ENCODE measurements around the gene RAD51C. TPM values are rescaled to one million over a fixed set of nuclear protein-coding genes. Genes with fewer than 3 reads are reported as not detected.
A peak's percentile ranks its signal among the peaks of the same experiment; 100 is the strongest.
"Not testable (repeated sequence)": the region's sequence is repeated elsewhere in the genome, so short reads cannot be mapped to it uniquely, and the experiment has no call there.

Gene RAD51C
- total RNA-seq, 1 experiment from 2014 or later, result 51.3 TPM

GRCh38 chr17:58703137-58703915, 10.9 kb downstream of the RAD51C start:
- peaks cover 12% of the 10 kb centered on the region for H3K36me3 ChIP-seq
- DNase-seq, result no peak

GRCh38 chr17:58703916-58704286, 11.5 kb downstream of the RAD51C start:
- H3K36me3 ChIP-seq, result peaks cover 12% of the 10 kb centered on the region
- no peaks in the 10 kb centered on the region for H3K9me3 ChIP-seq
- H3K27me3 ChIP-seq, result no peaks in the 10 kb centered on the region; the same call in 1 of the 2 replicates
- DNase-seq, result no peak
- H3K4me3 ChIP-seq, result no peak overlapping the region

More at GRCh38 chr17:58703137-58703915, 10.9 kb downstream of the RAD51C start:
- H3K4me3 ChIP-seq, result no peak overlapping the region
- no peaks in the 10 kb centered on the region; the same call in 1 of the 2 replicates for H3K27me3 ChIP-seq
- H3K9me3 ChIP-seq, result no peaks in the 10 kb centered on the region

GRCh38 chr17:58706351-58707140, 14.1 kb downstream of the RAD51C start:
- H3K27me3 ChIP-seq, result no peaks in the 10 kb centered on the region; the same call in 1 of the 2 replicates
- DNase-seq, result no peak

GRCh38 chr17:58710948-58711552, 18.6 kb downstream of the RAD51C start:
- H3K27me3 ChIP-seq, result no peaks in the 10 kb centered on the region; the same call in 1 of the 2 replicates
- no peak overlapping the region for H3K4me3 ChIP-seq
- peaks cover 15% of the 10 kb centered on the region for H3K36me3 ChIP-seq
- DNase-seq, result no peak
- H3K9me3 ChIP-seq, result no peaks in the 10 kb centered on the region

More at GRCh38 chr17:58706351-58707140, 14.1 kb downstream of the RAD51C start:
- no peaks in the 10 kb centered on the region for H3K9me3 ChIP-seq
- peaks cover 12% of the 10 kb centered on the region for H3K36me3 ChIP-seq
- no peak overlapping the region for H3K4me3 ChIP-seq

- Histone ChIP-seq H3K27me3 (no peaks in the 10 kb centered on the region), H3K4me3 (no peak overlapping the region), H3K9me3 (no peaks in the 10 kb centered on the region), H3K36me3 (peaks cover 16% of the 10 kb centered on the region)
- DNase-seq, result no peak
Observed at GRCh38 chr17:58722274-58722673, 29.9 kb downstream of the RAD51C start.

- Histone ChIP-seq H3K36me3 (peaks cover 14% of the 10 kb centered on the region), H3K4me3 (no peak overlapping the region), H3K27me3 (no peaks in the 10 kb centered on the region), H3K9me3 (no peaks in the 10 kb centered on the region)
- no peak for DNase-seq
Observed at GRCh38 chr17:58722696-58723095, 30.3 kb downstream of the RAD51C start.

- no peak for DNase-seq
- Histone ChIP-seq H3K4me3 (no peak overlapping the region), H3K27me3 (no peaks in the 10 kb centered on the region), H3K36me3 (no peaks in the 10 kb centered on the region; the same call in 1 of the 2 replicates), H3K9me3 (no peaks in the 10 kb centered on the region)
Observed at GRCh38 chr17:58728798-58729197, 36.4 kb downstream of the RAD51C start.

GRCh38 chr17:58730937-58731336, 38.5 kb downstream of the RAD51C start:
- Histone ChIP-seq H3K27me3 (no peaks in the 10 kb centered on the region), H3K36me3 (no peaks in the 10 kb centered on the region; the same call in 1 of the 2 replicates), H3K9me3 (no peaks in the 10 kb centered on the region), H3K4me3 (no peak overlapping the region)
- DNase-seq, result no peak

- no peaks in the 10 kb centered on the region for H3K9me3 ChIP-seq
- no peak for DNase-seq
- H3K4me3 ChIP-seq, result no peak overlapping the region
- no peaks in the 10 kb centered on the region for H3K27me3 ChIP-seq
- no peaks in the 10 kb centered on the region for H3K36me3 ChIP-seq
Observed at GRCh38 chr17:58734040-58734439, 41.6 kb downstream of the RAD51C start.

- no peak overlapping the region for H3K4me3 ChIP-seq
- H3K36me3 ChIP-seq, result no peaks in the 10 kb centered on the region
- no peaks in the 10 kb centered on the region for H3K9me3 ChIP-seq
- DNase-seq, result no peak
- no peaks in the 10 kb centered on the region for H3K27me3 ChIP-seq
Observed at GRCh38 chr17:58734811-58735210, 42.4 kb downstream of the RAD51C start.

GRCh38 chr17:58741121-58741625, 48.8 kb downstream of the RAD51C start:
- no peak for DNase-seq

GRCh38 chr17:58747674-58748073, 55.3 kb downstream of the RAD51C start:
- no peaks in the 10 kb centered on the region for H3K27me3 ChIP-seq
- DNase-seq, result no peak
- H3K9me3 ChIP-seq, result no peaks in the 10 kb centered on the region
- H3K36me3 ChIP-seq, result no peaks in the 10 kb centered on the region
- no peak overlapping the region for H3K4me3 ChIP-seq

More at GRCh38 chr17:58741121-58741625, 48.8 kb downstream of the RAD51C start:
- H3K36me3 ChIP-seq, result no peaks in the 10 kb centered on the region
- no peak overlapping the region for H3K4me3 ChIP-seq
- no peaks in the 10 kb centered on the region for H3K27me3 ChIP-seq
- H3K9me3 ChIP-seq, result no peaks in the 10 kb centered on the region

- not testable (repeated sequence) for DNase-seq, H3K27me3 ChIP-seq, H3K9me3 ChIP-seq, H3K36me3 ChIP-seq, H3K4me3 ChIP-seq
Observed at GRCh38 chr17:58749627-58750026, 57.2 kb downstream of the RAD51C start.

- Histone ChIP-seq H3K4me3 (no peak overlapping the region), H3K9me3 (no peaks in the 10 kb centered on the region), H3K27me3 (peaks cover 21% of the 10 kb centered on the region), H3K36me3 (no peaks in the 10 kb centered on the region)
- no peak for DNase-seq
Observed at GRCh38 chr17:58753026-58753425, 60.6 kb downstream of the RAD51C start.

GRCh38 chr17:58755269-58755576, 62.8 kb downstream of the RAD51C start:
- peak overlapping the region; percentile 66 for H3K4me3 ChIP-seq
- H3K36me3 ChIP-seq, result no peaks in the 10 kb centered on the region
- no peaks in the 10 kb centered on the region for H3K9me3 ChIP-seq
- peaks cover 23% of the 10 kb centered on the region for H3K27me3 ChIP-seq
- no peak for DNase-seq

- peaks cover 27% of the 10 kb centered on the region for H3K27me3 ChIP-seq
- DNase-seq, result peak; percentile 59
- H3K9me3 ChIP-seq, result no peaks in the 10 kb centered on the region
Observed at GRCh38 chr17:58755577-58756245, 63.3 kb downstream of the RAD51C start, which contains the start of gene PPM1E. Gene PPM1E, plus strand, starts transcription at chr17:58755854.

More at GRCh38 chr17:58755577-58756245, 63.3 kb downstream of the RAD51C start, which contains the start of gene PPM1E:
- Histone ChIP-seq H3K36me3 (no peaks in the 10 kb centered on the region), H3K4me3 (peak within 1 kb of the TSS; percentile 66)
